Smooth muscle cell (in vitro differentiated cells): Measurements from ENCODE around the gene TTC24. TPM values are rescaled to one million over a fixed set of nuclear protein-coding genes. Genes with fewer than 3 reads are reported as not detected.

Experiments
- DNase-seq: peaks from one replicate; lab custom pipeline; 2025; ENCODE audit not compliant: unreplicated experiment; lab: John Stamatoyannopoulos, UW
- H2AFZ ChIP-seq: fragments of 200-600 bp; sonication (generic); 2 replicates; pipeline ENCODE4 v1.6.0; 2016; ENCODE audit warnings: antibody characterized with exemption, low read depth, mild to moderate bottlenecking
- H3F3A ChIP-seq: fragments of 200-600 bp; sonication (generic); 2 replicates; pipeline ENCODE4 v1.6.0; 2017; ENCODE audit warnings: antibody characterized with exemption, low read depth
- H3K27ac ChIP-seq: fragments of 200-600 bp; sonication (generic); 2 replicates; pipeline ENCODE4 v1.5.1; 2016; ENCODE audit warnings: low read depth, mild to moderate bottlenecking
- H3K27me3 ChIP-seq: fragments of 200-600 bp; sonication (generic); 2 replicates; pipeline ENCODE4 v1.6.1; 2016; ENCODE audit warnings: low read depth, mild to moderate bottlenecking
- H3K36me3 ChIP-seq: fragments of 200-600 bp; sonication (generic); 2 replicates; pipeline ENCODE4 v1.5.1; 2016; ENCODE audit warnings: low read depth
- H3K4me1 ChIP-seq: fragments of 200-600 bp; sonication (generic); 2 replicates; pipeline ENCODE4 v1.5.1; 2016; ENCODE audit warnings: low read depth
- H3K4me2 ChIP-seq: fragments of 200-600 bp; sonication (generic); 2 replicates; pipeline ENCODE4 v1.6.0; 2016; ENCODE audit warnings: mild to moderate bottlenecking
- H3K4me3 ChIP-seq: fragments of 200-600 bp; sonication (generic); 2 replicates; pipeline ENCODE4 v1.5.1; 2016; ENCODE audit warnings: mild to moderate bottlenecking
- H3K79me2 ChIP-seq: fragments of 200-600 bp; sonication (generic); 2 replicates; pipeline ENCODE4 v1.6.0; 2016; ENCODE audit warnings: low read depth, mild to moderate bottlenecking
- H3K9ac ChIP-seq: fragments of 200-600 bp; sonication (generic); 2 replicates; pipeline ENCODE4 v1.6.0; 2016; ENCODE audit warnings: low read depth
- H3K9me3 ChIP-seq: fragments of 200-600 bp; sonication (generic); replicated peaks from 2 replicates; pipeline ENCODE4 v1.5.1; 2016; ENCODE audit warnings: low read depth
- H4K20me1 ChIP-seq: fragments of 200-600 bp; sonication (generic); 2 replicates; pipeline ENCODE4 v1.6.0; 2016; ENCODE audit warnings: low read depth
- WGBS: methylation state at CpG from one replicate; pipeline ENCODE4 v1.1.7; 2016; ENCODE audit warnings: low lambda C conversion rate; 5-methylcytosine and 5-hydroxymethylcytosine counted together
- polyA plus RNA-seq: library from polyadenylated mRNA; unstranded; fragments of >200 nt; fragmentation: Nextera tagmentation; extraction: Ambion mirVana; gene quantifications from 2 replicates; pipeline ENCODE4 v1.2.1, GENCODE V29; 2016
- total RNA-seq: library from RNA; depleted of rRNA; stranded (reverse); fragments of >200 nt; gene quantifications from 2 replicates; pipeline ENCODE4 v1.2.3, GENCODE V29; 2014
- TF ChIP-seq, protein P1 (sequence below): fragments of 200-600 bp; sonication (generic); IDR thresholded peaks from 2 replicates; pipeline ENCODE4 v1.5.1; 2017; ENCODE audit warnings: borderline replicate concordance, mild to moderate bottlenecking, antibody characterized with exemption; ENCODE audit not compliant: insufficient read depth, poor library complexity, severe bottlenecking

TTC24 gene
- total and polyA plus RNA-seq, 2 experiments from 2014 or later, result not detected

DNA sequence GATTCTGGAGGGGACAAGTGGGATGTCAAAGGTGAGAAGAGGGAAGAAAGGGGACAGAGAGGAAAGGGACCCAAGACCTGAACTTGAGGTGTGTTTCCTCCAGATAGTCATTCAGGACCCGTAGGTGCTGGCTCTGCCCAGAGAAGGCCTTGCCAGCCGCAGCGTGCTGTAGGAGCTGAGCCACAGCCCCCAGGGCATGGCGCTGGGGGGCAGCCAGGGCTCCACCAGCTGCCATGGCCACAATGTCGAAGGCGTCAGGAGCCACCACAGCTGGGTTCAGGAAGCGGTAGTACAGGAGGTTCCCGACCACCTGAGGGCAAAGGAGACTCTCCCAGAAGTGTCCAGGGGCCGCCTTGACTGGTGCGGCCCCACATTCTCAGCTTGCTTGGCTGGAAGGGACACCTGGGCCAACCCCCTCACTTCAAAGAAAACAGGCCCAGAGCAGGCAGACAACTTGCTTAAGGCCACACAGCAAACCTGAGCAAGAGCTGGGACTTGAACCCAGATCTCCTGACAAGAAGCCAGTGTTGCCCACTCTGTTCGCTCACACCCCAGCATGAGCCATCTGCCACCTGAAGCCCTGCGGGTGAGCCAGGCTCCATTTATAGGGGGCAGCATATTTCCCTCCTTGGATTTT lies 45.0 kb upstream of the TTC24 start:
- Histone ChIP-seq H2AFZ (no peak overlapping the region), H3K4me1 (no peaks in the 10 kb centered on the region), H3K79me2 (no peaks in the 10 kb centered on the region), H3K27me3 (no peaks in the 10 kb centered on the region), H3K27ac (no peak overlapping the region), H3F3A (no peaks in the 10 kb centered on the region), H4K20me1 (no peaks in the 10 kb centered on the region), H3K4me2 (no peak overlapping the region), H3K4me3 (no peak overlapping the region), H3K9me3 (no peaks in the 10 kb centered on the region), H3K36me3 (no peaks in the 10 kb centered on the region), H3K9ac (no peak overlapping the region)
- 100% methylated on average over 12 of the region's 12 CpGs for WGBS
- DNase-seq, result no peak
- TF ChIP-seq, protein P1, sequence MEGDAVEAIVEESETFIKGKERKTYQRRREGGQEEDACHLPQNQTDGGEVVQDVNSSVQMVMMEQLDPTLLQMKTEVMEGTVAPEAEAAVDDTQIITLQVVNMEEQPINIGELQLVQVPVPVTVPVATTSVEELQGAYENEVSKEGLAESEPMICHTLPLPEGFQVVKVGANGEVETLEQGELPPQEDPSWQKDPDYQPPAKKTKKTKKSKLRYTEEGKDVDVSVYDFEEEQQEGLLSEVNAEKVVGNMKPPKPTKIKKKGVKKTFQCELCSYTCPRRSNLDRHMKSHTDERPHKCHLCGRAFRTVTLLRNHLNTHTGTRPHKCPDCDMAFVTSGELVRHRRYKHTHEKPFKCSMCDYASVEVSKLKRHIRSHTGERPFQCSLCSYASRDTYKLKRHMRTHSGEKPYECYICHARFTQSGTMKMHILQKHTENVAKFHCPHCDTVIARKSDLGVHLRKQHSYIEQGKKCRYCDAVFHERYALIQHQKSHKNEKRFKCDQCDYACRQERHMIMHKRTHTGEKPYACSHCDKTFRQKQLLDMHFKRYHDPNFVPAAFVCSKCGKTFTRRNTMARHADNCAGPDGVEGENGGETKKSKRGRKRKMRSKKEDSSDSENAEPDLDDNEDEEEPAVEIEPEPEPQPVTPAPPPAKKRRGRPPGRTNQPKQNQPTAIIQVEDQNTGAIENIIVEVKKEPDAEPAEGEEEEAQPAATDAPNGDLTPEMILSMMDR, result no peak

DNA sequence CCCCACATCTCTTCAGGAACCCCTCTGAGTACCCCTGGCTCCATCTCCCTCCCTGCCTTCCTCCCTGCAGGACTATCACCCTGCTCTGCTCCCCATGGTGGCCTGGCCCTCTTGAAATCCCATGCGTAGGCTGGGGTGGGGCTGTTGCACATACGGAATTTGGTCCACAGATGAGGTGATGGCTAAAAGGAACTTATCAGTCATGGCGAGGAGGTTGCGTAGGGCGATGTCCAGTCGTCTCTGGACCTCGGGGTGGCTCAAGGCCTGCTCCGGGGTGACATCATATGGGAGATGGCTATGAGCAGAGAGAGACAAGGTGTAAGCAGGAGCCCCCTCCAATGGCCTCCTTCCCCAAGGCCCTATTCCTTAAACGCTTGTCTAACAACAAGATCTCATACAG lies 42.5 kb upstream of the TTC24 start:
- H4K20me1 ChIP-seq, result no peaks in the 10 kb centered on the region
- no peak overlapping the region for H3K9ac ChIP-seq
- H3K36me3 ChIP-seq, result no peaks in the 10 kb centered on the region
- no peak overlapping the region for H3K27ac ChIP-seq
- H3K4me3 ChIP-seq, result no peak overlapping the region
- H3K9me3 ChIP-seq, result no peaks in the 10 kb centered on the region
- H3K27me3 ChIP-seq, result no peaks in the 10 kb centered on the region
- TF ChIP-seq, protein P1, result no peak
- H3K79me2 ChIP-seq, result no peaks in the 10 kb centered on the region
- WGBS, result 93% methylated on average over 9 of the region's 9 CpGs
- no peak overlapping the region for H2AFZ ChIP-seq
- no peaks in the 10 kb centered on the region for H3F3A ChIP-seq
- no peak overlapping the region for H3K4me2 ChIP-seq
- DNase-seq, result no peak
- no peaks in the 10 kb centered on the region for H3K4me1 ChIP-seq

DNA sequence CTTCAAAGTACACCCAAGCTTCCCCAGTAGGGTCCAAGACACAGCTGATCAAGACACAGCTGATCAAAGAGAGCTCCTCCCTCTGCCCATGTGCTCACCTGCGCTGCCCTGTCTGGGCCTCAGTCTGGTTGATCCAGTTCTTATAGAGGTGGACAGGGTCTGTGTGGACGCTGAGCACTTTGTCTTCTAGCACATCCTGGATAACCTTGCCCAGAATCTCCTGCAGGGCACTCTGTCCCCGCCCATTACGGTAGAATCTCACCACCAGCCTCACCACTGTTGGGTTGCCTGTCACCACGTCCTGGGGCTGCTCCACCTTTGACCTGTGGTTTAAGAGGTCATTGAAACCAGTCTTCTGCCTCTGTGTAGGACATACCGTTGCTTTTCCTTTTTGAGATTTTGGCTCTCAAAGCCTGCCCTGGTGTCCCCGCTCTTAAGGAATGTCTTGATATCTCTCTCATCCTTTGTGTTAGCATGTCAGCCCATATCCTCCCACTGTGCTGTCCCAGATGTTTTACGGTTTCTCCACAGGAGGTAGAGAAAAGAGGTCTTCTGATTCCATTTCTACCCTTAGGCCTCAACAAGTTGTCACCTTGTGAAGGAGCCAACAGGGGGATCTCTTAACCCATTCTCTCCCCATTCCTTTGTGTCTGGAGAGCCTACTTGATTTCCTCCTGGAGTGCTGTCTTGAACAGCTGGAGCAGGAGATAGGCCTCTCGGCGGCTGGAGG lies 40.6 kb upstream of the TTC24 start:
- no peak overlapping the region for H2AFZ ChIP-seq
- H3K9ac ChIP-seq, result no peak overlapping the region
- no peaks in the 10 kb centered on the region for H4K20me1 ChIP-seq
- DNase-seq, result no peak
- no peaks in the 10 kb centered on the region for H3K36me3 ChIP-seq
- no peaks in the 10 kb centered on the region for H3K79me2 ChIP-seq
- H3K4me1 ChIP-seq, result no peaks in the 10 kb centered on the region
- H3F3A ChIP-seq, result no peaks in the 10 kb centered on the region
- 92% methylated on average over 10 of the region's 10 CpGs for WGBS
- H3K4me2 ChIP-seq, result no peak overlapping the region
- H3K27ac ChIP-seq, result no peak overlapping the region
- TF ChIP-seq, protein P1, result no peak
- H3K9me3 ChIP-seq, result no peaks in the 10 kb centered on the region
- H3K4me3 ChIP-seq, result no peak overlapping the region
- H3K27me3 ChIP-seq, result no peaks in the 10 kb centered on the region
